SKM-1 (cell line): ENCODE data around the gene PTGFRN.

Experiments used
- DNase-seq: peaks from one replicate; lab custom pipeline; 2025; ENCODE audit not compliant: unreplicated experiment; lab: John Stamatoyannopoulos, UW

PTGFRN gene

DNA sequence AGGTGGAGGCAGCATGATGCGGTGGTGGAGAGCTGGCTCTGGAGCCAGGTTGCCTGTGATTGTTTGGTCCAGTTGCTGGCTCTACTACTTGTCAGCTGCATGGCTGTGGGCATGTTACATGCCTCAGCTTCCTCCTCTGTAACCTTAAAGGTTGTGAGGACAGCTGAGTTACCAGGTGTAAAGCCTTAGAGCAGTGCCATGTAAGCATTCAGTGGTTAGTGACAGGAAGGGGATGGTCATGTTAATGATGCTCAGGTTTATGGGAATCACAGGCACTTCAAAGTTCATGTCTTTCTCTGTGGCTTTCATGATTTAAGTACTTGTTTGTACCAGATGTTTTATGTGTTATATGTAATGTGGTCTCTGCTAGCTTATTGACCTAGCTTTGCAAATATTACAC, 32.6 kb downstream of the PTGFRN start:
- no peak for DNase-seq

DNA sequence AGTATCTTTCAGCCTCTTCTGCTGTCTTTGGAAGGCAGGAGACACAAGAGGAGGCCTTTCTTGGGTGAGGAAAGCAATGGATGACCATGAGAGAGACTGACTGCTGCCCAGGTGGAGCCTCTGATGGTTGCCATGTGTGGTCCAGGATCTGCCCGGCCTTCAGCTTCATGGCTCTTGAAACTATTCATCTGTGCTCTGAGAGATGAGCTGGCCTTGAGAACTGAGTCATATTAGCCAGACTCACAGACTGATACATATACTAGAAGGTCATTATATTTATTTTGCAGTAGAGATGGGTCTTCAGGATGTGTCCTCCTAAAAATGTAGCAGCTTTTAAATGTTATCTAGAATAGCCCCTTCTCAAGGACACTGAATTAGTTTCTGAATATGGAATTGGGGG, 33.7 kb downstream of the PTGFRN start:
- DNase-seq, result no peak

DNA sequence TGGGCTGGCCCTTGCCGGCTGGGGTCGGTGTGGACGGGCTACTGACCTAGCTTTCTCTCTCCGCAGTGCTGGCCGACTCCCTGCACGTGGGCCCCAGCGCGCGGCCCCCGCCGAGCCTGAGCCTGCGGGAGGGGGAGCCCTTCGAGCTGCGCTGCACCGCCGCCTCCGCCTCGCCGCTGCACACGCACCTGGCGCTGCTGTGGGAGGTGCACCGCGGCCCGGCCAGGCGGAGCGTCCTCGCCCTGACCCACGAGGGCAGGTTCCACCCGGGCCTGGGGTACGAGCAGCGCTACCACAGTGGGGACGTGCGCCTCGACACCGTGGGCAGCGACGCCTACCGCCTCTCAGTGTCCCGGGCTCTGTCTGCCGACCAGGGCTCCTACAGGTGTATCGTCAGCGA, 34.9 kb downstream of the PTGFRN start:
- no peak for DNase-seq

DNA sequence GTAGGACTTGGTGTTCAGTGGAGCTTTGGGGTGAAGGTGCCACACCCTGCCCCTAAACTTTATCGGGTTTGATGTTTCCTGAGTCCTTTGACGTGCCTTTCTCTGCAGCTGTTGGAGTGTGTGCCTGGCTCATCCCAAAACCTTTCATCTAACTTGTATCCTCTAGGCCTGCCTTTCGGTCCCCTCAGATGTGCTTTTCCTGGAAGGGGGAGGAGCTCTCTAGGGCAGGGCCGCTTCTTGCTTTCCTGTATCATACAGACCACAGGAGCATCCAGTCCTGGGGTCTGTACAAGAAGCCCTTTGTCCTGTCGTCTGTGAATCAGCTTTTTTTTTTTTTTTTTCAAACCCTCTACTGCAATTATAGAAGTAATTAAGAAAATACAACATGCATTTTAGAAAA, 35.7 kb downstream of the PTGFRN start:
- no peak for DNase-seq

DNA sequence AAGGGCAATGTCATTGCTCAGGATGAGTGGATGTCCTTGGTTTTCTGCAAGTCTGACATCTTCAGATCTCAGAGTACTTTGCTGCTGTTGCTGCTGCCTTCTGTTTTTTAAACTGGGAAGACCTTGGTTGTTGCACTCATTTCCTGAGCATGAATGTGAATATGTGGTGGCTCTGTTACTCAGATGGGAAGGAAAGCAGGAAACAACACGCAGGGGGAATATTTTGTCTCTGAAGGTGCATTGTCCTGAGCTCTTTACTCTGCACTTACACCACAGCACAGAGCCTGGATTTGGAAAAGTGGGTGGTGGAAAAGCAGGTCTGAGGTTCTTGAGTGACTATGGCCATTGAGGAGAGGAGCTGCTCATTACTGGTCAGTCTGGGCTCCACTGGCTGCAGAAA, 36.3 kb downstream of the PTGFRN start:
- DNase-seq, result no peak

DNA sequence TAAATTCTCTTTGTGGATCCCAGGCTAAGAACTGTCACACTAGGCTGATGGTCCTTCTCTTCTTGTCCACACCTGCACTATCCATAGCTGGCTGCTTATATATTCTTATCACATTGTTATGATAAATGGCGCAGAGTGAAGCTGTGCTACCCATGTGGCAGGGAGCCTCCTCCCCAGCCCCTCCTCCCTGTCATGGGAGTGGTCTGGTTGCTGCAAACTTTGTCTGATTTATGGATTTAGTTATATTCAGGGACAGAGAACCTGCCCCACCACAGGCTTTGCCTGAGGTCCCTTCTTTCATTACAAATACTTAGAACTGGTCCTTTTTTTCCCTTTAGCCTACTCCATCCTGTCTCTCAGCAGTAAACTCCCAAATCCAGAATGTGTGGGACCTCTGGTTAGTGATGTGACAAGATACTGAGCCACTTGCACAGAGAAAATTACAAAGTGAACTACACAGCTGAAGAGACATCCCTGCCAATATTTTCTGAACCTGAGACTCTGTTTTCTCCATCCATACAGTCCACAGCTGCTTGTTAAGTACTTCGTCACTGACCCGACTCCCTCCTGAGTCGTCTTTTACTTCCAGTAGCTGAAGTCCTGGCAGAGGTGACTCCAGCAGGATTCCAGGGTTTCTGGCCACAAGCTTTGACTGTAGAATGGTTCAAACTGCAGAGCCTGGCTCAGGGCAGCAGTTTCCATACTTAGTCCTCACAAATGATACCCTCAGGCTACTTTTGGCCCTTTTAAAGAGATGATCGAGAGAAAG, 37.6 kb downstream of the PTGFRN start:
- no peak for DNase-seq

DNA sequence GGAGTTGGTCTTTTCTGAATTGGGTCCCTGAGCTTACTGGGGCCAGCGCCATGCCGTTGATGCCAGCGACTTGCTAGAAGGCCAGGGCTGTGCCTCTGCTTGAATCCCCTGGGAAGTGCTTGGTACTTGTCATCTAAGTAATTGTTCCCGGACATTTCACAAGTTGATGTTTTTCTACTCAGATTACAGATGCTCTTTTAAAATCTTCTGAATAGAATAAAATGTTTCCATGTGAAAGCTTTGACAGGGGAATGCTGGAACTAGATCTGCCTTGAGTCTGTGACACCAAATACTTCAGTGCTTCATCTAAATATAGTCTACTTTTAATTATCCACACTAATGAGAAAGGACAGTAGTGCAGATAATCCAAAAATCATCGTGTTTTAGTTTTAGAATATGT, 38.3 kb downstream of the PTGFRN start:
- no peak for DNase-seq

DNA sequence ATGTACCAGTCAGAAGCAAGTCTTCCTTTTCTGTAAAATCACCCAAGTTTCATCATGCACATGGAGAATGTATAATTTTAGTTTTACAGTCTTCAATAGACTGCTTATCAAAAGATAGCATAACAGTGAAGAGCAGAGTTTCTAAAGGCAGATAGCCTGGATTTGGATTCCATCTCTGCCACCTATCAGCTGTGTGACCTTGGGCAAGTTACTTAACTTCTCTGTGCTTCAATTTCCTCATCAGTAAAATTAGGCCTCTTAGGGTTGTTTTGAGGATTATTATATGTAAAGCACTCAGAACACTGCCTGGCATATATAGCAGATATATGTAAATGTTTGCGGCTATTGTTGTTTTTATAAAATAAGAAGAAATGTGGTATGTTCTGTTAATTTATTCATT, 38.9 kb downstream of the PTGFRN start:
- DNase-seq, result no peak

DNA sequence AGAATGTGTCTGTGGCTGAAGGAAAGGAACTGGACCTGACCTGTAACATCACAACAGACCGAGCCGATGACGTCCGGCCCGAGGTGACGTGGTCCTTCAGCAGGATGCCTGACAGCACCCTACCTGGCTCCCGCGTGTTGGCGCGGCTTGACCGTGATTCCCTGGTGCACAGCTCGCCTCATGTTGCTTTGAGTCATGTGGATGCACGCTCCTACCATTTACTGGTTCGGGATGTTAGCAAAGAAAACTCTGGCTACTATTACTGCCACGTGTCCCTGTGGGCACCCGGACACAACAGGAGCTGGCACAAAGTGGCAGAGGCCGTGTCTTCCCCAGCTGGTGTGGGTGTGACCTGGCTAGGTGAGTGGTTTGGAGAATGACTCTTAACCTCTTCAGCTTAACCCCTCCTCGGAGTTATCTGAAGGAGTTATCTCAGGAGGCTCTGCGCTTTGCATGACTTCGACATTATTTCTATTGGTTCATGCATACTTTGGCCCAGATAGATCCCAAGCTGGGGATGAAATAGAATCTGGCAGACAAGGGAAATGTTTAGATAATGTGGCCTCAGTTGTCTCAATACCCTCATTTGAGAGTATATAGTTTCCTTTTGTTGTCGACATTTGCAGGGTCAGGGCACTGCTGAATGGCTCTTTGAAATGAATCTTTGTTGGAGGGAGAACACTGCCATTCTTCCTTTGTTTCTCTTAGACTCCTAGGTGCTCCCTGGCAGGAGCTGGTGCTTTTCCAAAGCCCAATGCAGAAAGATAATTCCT, 39.7 kb downstream of the PTGFRN start:
- DNase-seq, result no peak

DNA sequence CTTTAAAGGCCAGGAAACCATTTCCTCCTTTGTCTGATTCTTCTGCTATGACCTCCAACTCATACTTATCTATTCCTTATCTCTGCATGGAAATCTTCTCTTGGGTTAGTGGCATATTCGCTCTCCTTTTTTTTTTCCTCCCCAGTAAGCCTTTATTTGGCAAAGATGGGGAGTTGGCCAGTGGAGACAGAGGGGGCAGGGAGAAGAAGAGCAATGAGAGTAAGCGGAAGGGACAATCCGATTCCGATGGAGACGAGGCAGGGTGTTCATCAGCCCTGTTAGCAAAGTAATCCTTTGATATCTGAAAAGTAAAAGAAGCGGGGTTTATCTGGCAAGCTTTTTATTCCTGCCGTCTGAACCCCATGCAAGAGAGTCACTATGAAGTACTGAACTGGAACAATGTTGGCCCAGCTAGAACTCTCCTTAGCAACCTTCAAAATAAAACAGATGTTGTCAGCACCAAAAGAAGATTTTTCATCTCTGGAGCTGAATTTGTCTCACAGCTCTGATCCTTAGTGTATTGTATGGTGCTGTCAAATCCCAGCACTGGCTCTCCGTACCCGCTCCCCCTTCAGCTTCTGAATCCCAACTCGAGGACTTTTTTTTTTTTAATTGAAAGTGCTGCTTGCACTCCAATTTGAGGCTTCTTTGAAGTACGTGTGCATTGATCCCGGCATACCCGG, 40.9 kb downstream of the PTGFRN start:
- DNase-seq, result no peak

DNA sequence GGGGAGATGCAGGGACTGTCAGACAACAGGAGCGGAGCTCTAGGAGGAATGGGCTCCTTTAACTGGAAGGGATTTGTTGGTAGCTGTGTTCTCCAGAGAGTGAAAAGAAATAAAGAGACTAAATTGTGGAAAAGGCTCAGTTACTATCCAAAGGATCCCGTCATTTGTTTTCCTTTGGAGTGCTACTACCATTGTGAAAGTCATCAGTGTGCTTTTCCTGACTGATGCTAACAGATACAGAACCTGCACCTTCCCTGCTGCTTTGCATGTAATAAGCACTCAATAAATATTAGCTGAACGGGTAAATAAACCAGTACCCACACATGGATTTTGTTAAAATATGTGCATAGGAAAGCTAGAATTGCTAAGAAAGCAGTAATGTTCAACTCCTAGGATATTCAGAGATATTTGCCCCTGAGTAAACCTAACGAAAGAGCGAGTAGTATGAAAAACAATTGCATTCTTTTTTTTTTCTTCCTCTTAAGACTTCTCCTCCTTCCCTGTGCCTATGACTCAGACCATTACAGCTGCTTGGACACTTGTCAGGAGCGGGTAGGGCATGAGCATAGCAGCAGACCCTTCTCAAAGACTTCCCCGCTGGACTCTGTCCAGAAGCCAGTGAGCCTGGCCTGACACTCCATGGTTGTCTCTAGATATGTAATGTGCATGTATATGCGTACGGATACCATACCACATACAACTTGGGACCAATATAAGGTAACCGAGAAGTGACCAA, 41.7 kb downstream of the PTGFRN start:
- no peak for DNase-seq

DNA sequence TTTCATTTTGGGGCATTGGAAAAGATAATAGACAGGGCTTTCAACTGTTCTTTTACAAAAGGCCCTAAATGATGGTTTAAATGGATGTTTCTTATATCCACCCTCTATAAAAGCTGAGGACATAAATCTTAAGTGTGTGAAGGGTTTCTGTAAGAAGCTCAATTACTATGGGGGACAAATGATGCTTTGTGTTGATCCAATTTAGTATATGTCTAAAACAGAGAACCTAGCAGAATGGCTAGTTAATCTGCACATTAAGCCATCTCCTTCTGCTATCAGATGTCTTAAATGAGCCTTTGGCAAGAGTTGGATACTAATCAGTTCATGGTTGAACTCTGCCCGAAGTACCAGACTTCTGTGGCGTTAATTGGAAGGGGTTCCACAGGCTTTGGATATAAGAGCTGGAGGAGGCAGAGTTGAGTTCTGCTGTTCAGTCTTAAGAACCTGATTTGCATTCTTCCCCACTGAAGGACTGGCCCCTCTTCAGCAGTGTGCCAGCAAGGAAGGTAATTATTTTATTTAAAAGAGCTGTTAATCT, 43.1 kb downstream of the PTGFRN start:
- no peak for DNase-seq

DNA sequence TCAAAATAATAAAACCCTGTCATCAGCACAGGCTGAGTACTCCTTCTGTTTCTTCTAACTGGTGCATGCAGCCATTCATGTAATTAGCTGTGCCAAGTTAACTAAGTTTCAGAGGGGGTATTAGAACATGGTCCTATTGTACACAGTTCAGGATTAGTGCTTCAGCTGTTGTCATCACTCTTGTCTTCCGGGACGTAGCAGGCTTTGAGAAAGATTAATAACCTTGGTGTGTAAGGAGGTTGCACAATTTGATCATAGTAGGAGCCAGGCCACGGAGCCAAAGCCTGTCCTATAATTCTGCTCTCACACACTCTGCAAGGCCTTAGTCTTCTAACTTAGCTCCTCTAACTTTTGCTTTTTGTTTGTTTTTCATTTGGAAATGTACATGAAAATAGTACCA, 44.7 kb downstream of the PTGFRN start:
- no peak for DNase-seq

DNA sequence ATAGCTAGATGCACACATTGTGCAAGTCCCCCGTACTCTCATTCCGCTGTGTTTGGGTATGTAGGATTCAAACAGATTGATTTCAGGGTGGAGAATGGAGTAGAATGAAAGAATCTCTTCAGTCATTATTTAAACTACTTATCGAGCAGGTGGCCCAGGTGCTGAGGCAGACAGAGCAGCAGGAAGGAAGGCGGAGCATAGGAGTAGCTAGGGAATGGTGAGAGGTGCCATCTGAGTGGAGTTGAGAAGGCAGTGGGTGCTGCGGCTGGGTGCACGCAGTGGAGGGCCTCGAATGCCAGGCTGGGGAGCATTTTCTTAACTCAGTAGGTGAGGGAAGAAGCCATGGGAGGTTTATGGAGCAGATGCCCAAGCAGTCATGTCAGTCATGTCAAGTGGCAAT, 46.7 kb downstream of the PTGFRN start:
- no peak for DNase-seq

DNA sequence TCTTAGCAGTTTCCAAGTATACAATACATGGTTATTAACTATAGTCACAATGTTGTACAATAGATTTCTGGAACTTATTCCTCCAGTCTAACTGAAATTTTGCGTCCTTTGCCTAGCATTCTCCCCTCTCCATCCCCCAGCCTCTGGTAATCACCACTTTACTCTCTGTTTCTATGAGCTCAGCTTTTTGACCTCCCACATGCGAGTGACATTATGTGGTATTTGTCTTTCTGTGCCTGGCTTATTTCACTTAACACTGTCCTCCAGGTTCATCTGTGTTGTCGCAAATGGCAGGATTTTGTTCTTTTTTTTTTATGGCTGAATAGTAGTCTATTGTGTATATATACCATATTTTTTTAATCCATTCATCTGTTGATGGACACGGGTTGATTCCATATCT, 47.9 kb downstream of the PTGFRN start:
- no peak for DNase-seq

DNA sequence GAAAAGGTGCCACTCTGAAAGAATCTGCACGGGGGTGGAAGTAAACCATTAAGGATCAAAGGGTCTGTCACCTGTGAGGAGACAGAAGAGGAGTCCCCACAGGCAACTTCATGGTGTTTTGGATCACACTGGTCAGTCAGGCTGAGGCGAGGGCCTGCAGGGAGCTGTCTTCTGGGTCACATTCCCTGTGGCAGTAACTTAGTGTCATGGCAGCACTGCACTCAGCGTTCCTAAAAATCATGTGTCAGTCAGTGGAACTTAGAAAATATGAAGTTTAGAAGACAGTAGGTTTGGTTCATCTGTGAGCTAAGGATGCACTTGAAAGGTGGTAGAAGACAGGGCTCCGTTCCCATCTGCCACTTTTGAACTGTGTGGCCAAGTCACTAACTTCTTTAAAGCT, 48.4 kb downstream of the PTGFRN start:
- DNase-seq, result no peak

DNA sequence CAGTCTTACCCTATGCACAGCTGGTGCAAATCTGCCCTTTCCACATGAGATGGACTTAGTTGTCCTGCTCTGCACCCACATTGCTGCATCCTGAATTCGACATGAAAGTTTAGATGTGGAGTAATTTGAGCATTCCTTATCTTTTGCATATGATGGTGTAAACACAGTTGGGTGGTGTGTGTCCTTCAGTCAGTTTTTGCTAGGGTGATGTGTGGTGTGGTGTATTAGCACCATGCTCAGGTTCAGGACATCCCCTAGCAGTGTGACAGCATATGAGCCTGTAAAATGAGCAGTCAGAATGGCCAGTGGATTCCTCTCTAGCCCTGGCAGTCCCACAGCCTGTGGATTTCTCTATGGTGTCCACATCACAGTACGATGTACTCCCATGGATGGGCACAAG, 49.3 kb downstream of the PTGFRN start:
- no peak for DNase-seq

DNA sequence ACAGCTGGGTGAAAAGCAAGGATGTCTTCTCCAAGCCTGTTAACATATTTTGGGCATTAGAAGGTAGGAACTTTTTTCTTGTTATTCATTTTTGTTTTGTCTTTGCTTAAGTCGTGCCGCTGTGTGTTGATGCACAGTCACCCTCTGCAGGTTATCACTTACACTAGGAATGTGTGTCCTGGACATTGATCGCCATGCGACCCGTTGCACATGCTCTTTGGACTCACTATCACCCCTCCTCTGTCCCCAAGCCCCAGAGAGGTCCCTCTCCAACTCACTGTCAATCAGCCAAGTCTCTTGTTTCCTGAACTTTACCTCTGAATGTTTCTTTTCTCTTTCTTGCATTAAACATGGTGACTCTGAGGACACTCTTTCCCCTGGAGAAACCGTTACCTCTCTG, 51.9 kb downstream of the PTGFRN start:
- DNase-seq, result no peak

DNA sequence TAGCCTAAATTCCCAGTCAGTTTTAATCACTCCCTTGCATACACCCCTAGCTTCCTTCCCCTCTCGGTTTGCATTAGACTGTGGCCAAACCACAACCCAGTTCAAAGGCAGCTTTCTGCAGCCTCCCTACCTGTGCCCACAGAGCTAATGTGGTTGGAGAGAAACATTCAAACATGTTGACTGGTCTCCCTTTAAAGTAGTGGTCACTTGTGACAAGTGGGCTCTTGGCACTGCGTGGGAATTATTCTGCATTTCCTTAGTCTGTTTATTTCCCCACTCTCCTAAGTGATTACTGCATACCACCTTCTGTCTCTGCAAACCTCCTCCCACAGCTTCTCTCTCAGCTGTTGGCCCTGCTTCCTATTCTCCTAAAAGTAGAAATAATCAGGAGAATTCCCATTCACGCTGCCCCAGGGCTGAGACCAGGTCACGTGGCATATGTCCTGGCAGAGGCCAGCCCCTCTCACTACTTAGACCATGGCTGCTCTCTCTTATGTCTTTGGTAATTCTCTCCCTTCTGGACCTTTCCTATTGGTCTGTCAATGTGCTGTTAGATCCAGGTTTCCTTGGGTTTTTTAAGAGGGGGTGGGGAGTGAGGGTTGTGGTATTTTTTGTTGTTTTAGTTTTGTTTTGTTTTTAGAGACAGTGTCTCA, 53.4 kb downstream of the PTGFRN start:
- no peak for DNase-seq

DNA sequence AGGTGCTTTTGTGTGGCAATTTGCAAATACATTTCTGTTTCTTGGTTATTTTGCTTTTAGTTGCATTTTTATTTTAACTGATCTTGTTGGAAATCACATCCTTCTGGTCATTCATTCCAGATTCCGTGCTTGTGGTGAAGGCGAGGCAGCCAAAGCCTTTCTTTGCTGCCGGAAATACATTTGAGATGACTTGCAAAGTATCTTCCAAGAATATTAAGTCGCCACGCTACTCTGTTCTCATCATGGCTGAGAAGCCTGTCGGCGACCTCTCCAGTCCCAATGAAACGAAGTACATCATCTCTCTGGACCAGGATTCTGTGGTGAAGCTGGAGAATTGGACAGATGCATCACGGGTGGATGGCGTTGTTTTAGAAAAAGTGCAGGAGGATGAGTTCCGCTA, 57.1 kb downstream of the PTGFRN start:
- DNase-seq, result no peak

DNA sequence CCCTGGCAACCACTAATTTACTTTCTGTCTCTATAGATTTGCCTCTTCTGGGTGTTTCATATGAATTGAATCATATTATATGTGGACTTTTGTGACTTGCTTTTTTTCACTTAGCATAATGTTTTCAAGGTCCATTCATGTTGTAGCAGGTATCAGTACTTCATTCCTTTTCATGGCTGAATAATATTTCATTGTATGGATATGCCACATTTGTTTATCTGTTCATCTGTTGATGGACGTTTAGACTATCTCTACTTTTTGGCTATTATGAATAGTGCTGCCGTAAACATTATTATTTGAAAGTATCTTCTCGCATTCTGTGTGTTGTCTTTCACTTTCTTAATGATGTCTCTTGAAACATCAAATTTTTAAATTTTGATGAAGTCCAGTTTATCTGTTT, 59.0 kb downstream of the PTGFRN start:
- no peak for DNase-seq
